ENCODE measurements around the gene SPECC1L. TPM values are rescaled to one million over a fixed set of nuclear protein-coding genes. Genes with fewer than 3 reads are reported as not detected.

The SPECC1L gene
- total RNA-seq, 2 donors from 2014 or later, result 59.4 to 61.8 TPM

GRCh38 chr22:24376586-24376985 is 106.0 kb downstream of the SPECC1L start:
- Mint-ChIP-seq H3K27ac (peak overlapping the region; percentile 63), H3K4me3 (no peak overlapping the region), H3K36me3 (ENCODE audit: insufficient read depth in 2 of 2) (peaks cover 4 to 31% of the 10 kb centered on the region in 2 donors), H3K4me1 (ENCODE audit: low read depth) (peaks cover 22% of the 10 kb centered on the region), H3K9me3 (no peaks in the 10 kb centered on the region), H3K27me3 (ENCODE audit: low read depth) (no peaks in the 10 kb centered on the region)
- DNase-seq (no peak), ATAC-seq (replicated peaks in 1 of 2) (no peak)

- Mint-ChIP-seq H3K4me1 (ENCODE audit: low read depth) (peaks cover 22% of the 10 kb centered on the region), H3K36me3 (ENCODE audit: insufficient read depth in 2 of 2) (peaks cover 0 to 13% of the 10 kb centered on the region in 2 donors), H3K9me3 (no peaks in the 10 kb centered on the region), H3K27me3 (ENCODE audit: low read depth) (no peaks in the 10 kb centered on the region), H3K4me3 (no peak overlapping the region), H3K27ac (no peak overlapping the region)
- DNase-seq (no peak), ATAC-seq (replicated peaks in 1 of 2) (no peak)
Measured at GRCh38 chr22:24379536-24379935, 108.9 kb downstream of the SPECC1L start.

- Mint-ChIP-seq H3K4me3 (no peak overlapping the region), H3K9me3 (no peaks in the 10 kb centered on the region), H3K36me3 (ENCODE audit: insufficient read depth in 2 of 2) (peaks cover 0 to 6% of the 10 kb centered on the region in 2 donors), H3K27me3 (ENCODE audit: low read depth) (no peaks in the 10 kb centered on the region), H3K27ac (no peak overlapping the region), H3K4me1 (ENCODE audit: low read depth) (peaks cover 22% of the 10 kb centered on the region)
- DNase-seq, result no peak
- ATAC-seq (replicated peaks in 1 of 2), result no peak
Measured at GRCh38 chr22:24380220-24380904, 109.7 kb downstream of the SPECC1L start.

GRCh38 chr22:24380905-24381230 is 110.2 kb downstream of the SPECC1L start:
- peaks cover 0 to 6% of the 10 kb centered on the region in 2 donors for H3K36me3 Mint-ChIP-seq (ENCODE audit: insufficient read depth in 2 of 2)
- H3K27me3 Mint-ChIP-seq (ENCODE audit: low read depth), result no peaks in the 10 kb centered on the region
- no peaks in the 10 kb centered on the region for H3K9me3 Mint-ChIP-seq
- no peak overlapping the region for H3K4me3 Mint-ChIP-seq
- ATAC-seq (replicated peaks in 1 of 2) (no peak), DNase-seq (no peak)
- H3K27ac Mint-ChIP-seq, result no peak overlapping the region
- peaks cover 20% of the 10 kb centered on the region for H3K4me1 Mint-ChIP-seq (ENCODE audit: low read depth)

- H3K9me3 Mint-ChIP-seq, result no peaks in the 10 kb centered on the region
- H3K27ac Mint-ChIP-seq, result no peak overlapping the region
- H3K4me1 Mint-ChIP-seq (ENCODE audit: low read depth), result peaks cover 16% of the 10 kb centered on the region
- peaks cover 0 to 10% of the 10 kb centered on the region in 2 donors for H3K36me3 Mint-ChIP-seq (ENCODE audit: insufficient read depth in 2 of 2)
- H3K27me3 Mint-ChIP-seq (ENCODE audit: low read depth), result no peaks in the 10 kb centered on the region
- ATAC-seq (replicated peaks in 1 of 2) (no peak), DNase-seq (no peak)
- H3K4me3 Mint-ChIP-seq, result no peak overlapping the region
Measured at GRCh38 chr22:24383061-24383460, 112.4 kb downstream of the SPECC1L start.

GRCh38 chr22:24384131-24384530 is 113.5 kb downstream of the SPECC1L start:
- H3K27me3 Mint-ChIP-seq (ENCODE audit: low read depth), result no peaks in the 10 kb centered on the region
- H3K36me3 Mint-ChIP-seq (ENCODE audit: insufficient read depth in 2 of 2), result peaks cover 0 to 6% of the 10 kb centered on the region in 2 donors
- H3K9me3 Mint-ChIP-seq, result no peaks in the 10 kb centered on the region
- H3K27ac Mint-ChIP-seq, result no peak overlapping the region
- ATAC-seq (replicated peaks in 1 of 2) (no peak), DNase-seq (no peak)
- H3K4me1 Mint-ChIP-seq (ENCODE audit: low read depth), result peaks cover 9% of the 10 kb centered on the region
- no peak overlapping the region for H3K4me3 Mint-ChIP-seq

- H3K36me3 Mint-ChIP-seq (ENCODE audit: insufficient read depth in 2 of 2), result peaks cover 0 to 7% of the 10 kb centered on the region in 2 donors
- ATAC-seq (replicated peaks in 1 of 2) (no peak), DNase-seq (no peak)
- H3K27me3 Mint-ChIP-seq (ENCODE audit: low read depth), result no peaks in the 10 kb centered on the region
- H3K27ac Mint-ChIP-seq, result no peak overlapping the region
- peaks cover 16% of the 10 kb centered on the region for H3K4me1 Mint-ChIP-seq (ENCODE audit: low read depth)
- no peaks in the 10 kb centered on the region for H3K9me3 Mint-ChIP-seq
- H3K4me3 Mint-ChIP-seq, result no peak overlapping the region
Measured at GRCh38 chr22:24386937-24387471, 116.4 kb downstream of the SPECC1L start.

GRCh38 chr22:24389680-24390079 is 119.0 kb downstream of the SPECC1L start:
- Mint-ChIP-seq H3K4me1 (ENCODE audit: low read depth) (peaks cover 25% of the 10 kb centered on the region), H3K27me3 (ENCODE audit: low read depth) (no peaks in the 10 kb centered on the region), H3K9me3 (no peaks in the 10 kb centered on the region), H3K4me3 (no peak overlapping the region), H3K27ac (no peak overlapping the region), H3K36me3 (ENCODE audit: insufficient read depth in 2 of 2) (peaks cover 0 to 5% of the 10 kb centered on the region in 2 donors)
- DNase-seq (no peak), ATAC-seq (replicated peaks in 1 of 2) (no peak)

- Mint-ChIP-seq H3K4me3 (no peak overlapping the region), H3K9me3 (no peaks in the 10 kb centered on the region), H3K27ac (no peak overlapping the region), H3K4me1 (ENCODE audit: low read depth) (peaks cover 25% of the 10 kb centered on the region), H3K36me3 (ENCODE audit: insufficient read depth in 2 of 2) (peaks cover under 1 to 6% of the 10 kb centered on the region in 2 donors), H3K27me3 (ENCODE audit: low read depth) (no peaks in the 10 kb centered on the region)
- ATAC-seq (replicated peaks in 1 of 2), result no peak
- DNase-seq, result no peak
Measured at GRCh38 chr22:24390156-24390555, 119.5 kb downstream of the SPECC1L start.

GRCh38 chr22:24390576-24390975 is 119.9 kb downstream of the SPECC1L start:
- Mint-ChIP-seq H3K4me1 (ENCODE audit: low read depth) (peaks cover 25% of the 10 kb centered on the region), H3K9me3 (no peaks in the 10 kb centered on the region), H3K27ac (no peak overlapping the region), H3K36me3 (ENCODE audit: insufficient read depth in 2 of 2) (peaks cover 2 to 8% of the 10 kb centered on the region in 2 donors), H3K27me3 (ENCODE audit: low read depth) (no peaks in the 10 kb centered on the region), H3K4me3 (no peak overlapping the region)
- no peak for ATAC-seq (replicated peaks in 1 of 2)
- DNase-seq, result no peak

GRCh38 chr22:24391836-24392217 is 121.2 kb downstream of the SPECC1L start:
- H3K4me3 Mint-ChIP-seq, result no peak overlapping the region
- no peaks in the 10 kb centered on the region for H3K27me3 Mint-ChIP-seq (ENCODE audit: low read depth)
- H3K27ac Mint-ChIP-seq, result peak overlapping the region; percentile 6
- no peak for ATAC-seq (replicated peaks in 1 of 2)
- H3K36me3 Mint-ChIP-seq (ENCODE audit: insufficient read depth in 2 of 2), result peaks cover 2 to 12% of the 10 kb centered on the region in 2 donors
- no peak for DNase-seq
- no peaks in the 10 kb centered on the region for H3K9me3 Mint-ChIP-seq
- H3K4me1 Mint-ChIP-seq (ENCODE audit: low read depth), result peaks cover 25% of the 10 kb centered on the region

- peaks cover 2 to 8% of the 10 kb centered on the region in 2 donors for H3K36me3 Mint-ChIP-seq (ENCODE audit: insufficient read depth in 2 of 2)
- H3K9me3 Mint-ChIP-seq, result no peaks in the 10 kb centered on the region
- H3K27me3 Mint-ChIP-seq (ENCODE audit: low read depth), result no peaks in the 10 kb centered on the region
- DNase-seq (no peak), ATAC-seq (replicated peaks in 1 of 2) (no peak)
- H3K4me1 Mint-ChIP-seq (ENCODE audit: low read depth), result peaks cover 25% of the 10 kb centered on the region
- H3K27ac Mint-ChIP-seq, result peak overlapping the region; percentile 6
- H3K4me3 Mint-ChIP-seq, result no peak overlapping the region
Measured at GRCh38 chr22:24392218-24392931, 121.7 kb downstream of the SPECC1L start.

GRCh38 chr22:24393012-24393559 is 122.5 kb downstream of the SPECC1L start:
- no peaks in the 10 kb centered on the region for H3K9me3 Mint-ChIP-seq
- no peak overlapping the region for H3K4me3 Mint-ChIP-seq
- ATAC-seq (replicated peaks in 1 of 2) (no peak), DNase-seq (no peak)
- no peak overlapping the region for H3K27ac Mint-ChIP-seq
- H3K4me1 Mint-ChIP-seq (ENCODE audit: low read depth), result peaks cover 29% of the 10 kb centered on the region
- H3K27me3 Mint-ChIP-seq (ENCODE audit: low read depth), result no peaks in the 10 kb centered on the region
- peaks cover 2 to 8% of the 10 kb centered on the region in 2 donors for H3K36me3 Mint-ChIP-seq (ENCODE audit: insufficient read depth in 2 of 2)

Data from activated T-cell treated with anti-CD3 and anti-CD28 coated beads, Interleukin-2, amount 50 U/mL, for 72 hours (primary cell).